Effector CD4-positive, alpha-beta T cell (primary cell): ENCODE results near the gene SYNE2.

Experiments used
- DNase-seq: peaks from one replicate; pipeline ENCODE4 v3.0.0-alpha.2; 2020

The SYNE2 gene

DNA sequence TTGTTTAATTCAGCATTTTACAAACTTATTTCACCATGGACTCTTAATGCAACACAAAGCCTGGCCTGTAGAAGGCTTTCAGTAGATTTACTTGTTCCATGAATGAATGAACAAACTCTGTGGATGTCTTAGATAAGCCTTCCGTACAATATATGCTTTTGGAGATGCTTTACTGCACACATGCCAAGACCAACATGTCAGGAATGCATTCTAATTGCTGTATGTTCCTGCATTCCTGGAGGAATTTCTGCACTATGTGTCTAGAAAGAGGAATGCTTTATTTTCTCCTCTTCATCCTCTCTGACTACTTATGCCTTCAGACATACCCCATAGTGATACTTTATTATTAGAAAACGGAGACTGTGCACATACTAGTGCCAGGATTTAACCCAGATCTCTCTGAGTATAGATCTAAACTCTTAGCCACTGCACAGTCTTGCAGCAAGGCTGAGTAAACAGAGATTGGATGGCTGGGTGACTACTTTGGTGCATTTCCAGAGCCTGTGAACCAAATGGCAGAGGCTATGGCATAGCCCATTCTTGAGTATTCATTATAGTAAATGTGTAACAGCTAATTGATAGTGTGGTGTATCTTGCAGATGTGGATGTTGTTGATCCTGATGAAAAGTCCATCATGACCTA is 108.2 kb downstream of the SYNE2 start:
- no peak for DNase-seq

DNA sequence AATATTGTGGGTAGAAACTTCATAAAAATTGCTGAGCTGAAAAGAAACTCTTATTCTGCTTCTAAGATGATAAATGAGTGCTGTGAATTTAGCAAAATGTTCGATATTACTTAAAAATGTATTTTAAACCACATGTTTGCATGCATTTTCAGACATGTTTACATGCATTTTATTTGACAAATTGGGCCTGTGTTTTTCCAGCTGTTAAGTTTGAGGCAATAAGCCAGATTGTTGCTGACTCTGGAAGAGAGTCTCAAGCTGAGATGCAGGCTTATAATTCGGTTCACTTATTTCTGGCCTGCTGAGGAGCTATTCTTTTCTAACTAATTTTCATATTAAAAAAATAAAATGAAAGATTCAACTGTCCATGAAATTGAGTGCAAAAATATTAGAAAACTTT is 110.1 kb downstream of the SYNE2 start:
- DNase-seq: no peak

DNA sequence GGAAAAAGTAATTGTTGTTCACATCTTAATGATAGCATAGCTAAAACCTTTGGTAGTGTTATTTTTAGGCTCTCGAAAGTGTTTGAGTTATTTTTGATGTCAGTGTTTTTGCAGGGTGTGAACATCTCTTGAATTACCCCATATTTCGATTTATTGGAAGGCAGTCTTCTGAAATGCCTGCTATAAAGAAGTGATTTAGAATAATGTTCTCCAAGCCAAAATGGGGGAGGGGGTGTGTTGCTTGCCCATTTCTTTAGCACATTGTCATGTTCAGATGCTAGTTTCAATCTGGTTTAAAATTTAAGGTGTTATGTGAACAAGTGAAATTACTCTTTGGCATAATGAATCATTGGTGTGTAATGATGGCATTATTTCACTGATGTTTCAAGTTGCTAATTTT is 110.6 kb downstream of the SYNE2 start:
- DNase-seq: no peak

DNA sequence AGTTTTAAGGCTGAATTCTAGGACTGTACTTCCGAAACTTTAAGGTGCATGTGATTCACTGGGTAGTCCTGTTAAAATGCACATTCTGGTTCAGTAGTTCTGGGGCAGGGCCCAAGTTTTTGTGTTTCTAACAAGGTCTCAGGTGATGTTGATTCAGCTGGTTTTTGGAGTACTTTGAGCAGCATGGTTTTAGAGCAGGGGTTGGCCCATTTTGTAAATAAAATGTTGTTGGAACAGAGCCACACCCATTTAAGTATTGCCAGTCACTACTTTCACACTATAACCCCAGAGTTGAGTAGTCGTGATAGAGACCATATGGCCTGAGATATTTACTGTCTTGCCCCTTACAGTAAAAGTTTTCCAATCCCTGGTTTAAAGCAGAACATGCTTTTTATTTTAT is 111.3 kb downstream of the SYNE2 start:
- DNase-seq: no peak

DNA sequence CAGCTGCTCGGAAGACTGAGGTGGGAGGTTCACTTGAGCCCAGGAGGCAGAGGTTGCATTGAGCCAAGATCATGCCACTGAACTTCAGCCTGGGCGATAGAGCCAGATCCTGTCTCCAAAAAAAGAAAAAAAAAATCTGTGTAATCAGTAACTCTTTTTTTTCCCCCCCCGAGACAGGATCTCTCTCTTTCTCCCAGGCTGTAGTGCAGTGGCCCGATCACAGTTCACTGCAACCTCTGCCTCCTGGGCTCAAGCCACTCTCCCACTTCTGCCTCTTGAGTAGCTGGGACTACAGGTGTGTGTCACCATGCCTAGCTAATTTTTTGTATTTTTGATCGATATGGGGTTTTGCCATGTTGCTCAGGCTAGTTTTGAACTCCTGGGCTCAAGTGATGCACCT is 113.6 kb downstream of the SYNE2 start:
- DNase-seq: no peak

DNA sequence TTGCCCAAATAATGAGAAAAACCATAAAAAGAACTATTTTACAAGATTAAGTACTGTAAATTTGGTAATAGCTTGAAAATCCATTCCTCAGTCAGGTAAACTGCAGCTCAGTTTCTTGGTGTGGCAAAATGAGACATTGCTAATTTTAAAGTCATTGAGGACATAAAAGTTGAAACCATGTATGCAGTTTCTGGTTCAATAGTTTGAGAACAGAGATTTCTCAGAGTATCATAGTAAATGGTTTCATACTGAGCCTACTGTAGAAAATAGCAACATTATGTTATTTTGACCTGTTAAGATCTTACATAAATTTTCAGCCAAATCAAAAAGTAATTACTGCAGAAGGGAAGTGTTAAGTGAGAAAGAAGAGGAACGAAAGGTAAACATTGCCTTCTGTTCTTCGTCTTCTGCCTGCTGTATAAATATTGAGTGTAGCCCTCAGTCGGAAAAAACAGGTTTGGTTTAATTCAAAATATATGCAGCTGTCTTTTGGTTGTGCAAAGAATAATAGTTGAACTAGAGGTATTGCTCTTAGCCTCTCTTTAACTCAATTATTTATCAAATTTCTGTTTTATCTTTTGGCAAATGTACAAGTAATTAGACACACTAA is 119.6 kb downstream of the SYNE2 start:
- no peak for DNase-seq

DNA sequence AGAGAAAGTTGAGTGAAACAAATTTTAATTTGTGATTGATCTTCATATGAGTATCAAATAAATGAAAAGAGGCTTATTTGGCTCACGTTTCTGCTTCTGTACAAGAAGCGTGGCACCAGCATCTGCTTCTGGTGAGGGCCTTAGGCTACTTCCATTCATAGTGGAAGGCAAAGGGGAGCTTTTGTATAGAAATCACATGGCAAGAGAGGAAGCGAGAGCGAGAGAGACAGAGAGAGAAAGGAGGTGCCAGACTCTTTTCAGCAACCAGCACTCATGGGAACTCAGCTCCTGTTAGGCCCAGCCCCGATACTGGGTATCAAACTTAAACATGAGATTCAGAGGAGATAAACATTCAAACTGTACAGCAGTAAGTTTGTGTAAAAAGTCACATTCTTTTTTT is 121.4 kb downstream of the SYNE2 start:
- no peak for DNase-seq

DNA sequence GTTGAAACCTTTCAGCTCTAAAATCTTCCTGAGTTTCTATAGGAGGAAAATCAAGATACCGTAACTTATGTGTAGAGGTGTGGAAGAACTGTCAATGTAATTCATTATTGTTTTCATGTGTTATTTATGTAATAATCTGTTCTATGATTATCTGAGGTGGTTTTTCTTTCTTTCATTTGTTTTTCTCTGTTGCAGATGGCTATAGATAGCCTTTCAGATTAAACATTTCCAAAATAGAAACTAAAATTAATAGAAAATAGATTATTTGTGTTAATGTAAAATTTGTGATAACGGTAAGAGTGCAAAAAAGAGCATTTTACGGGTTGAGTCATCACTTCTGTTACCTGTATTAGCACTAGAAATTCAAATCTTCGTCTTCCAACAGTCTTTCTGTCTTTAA is 128.8 kb downstream of the SYNE2 start:
- DNase-seq: no peak

DNA sequence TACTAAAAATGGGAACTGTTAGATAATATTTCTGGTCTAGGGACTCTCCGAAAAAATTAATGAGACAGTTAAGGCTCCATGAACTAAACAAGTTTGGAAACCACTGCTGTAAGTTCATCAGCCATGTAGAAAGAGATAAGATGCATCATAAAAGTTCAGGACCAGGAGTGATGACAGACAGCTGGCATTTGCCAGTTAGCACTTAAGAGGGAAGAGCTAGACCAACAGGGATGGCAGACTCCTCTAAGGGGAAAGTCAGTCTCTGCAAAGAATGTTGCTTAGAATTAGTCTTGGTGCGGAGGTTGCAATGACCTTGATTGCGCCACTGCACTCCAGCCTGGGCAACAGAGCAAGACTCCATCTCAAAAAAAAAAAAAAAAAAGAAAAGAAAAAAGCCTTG is 129.4 kb downstream of the SYNE2 start:
- no peak for DNase-seq

DNA sequence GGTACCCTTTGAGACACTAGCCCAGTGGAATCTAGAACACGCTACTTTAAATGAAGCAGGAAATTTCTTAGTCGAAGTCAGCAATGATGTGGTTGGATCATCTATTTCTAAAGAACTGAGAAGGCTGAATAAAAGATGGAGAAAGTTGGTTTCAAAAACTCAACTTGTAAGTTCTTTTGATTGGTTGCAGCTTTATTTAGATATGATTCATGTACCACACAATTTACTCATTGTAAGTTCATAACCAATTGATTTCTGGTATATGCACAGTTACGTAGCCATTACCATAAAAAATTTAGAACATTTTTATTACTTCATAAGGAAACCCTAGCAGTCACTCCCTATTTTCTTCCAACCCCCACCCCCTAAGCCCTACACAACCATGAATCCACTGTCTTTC is 129.8 kb downstream of the SYNE2 start:
- no peak for DNase-seq

DNA sequence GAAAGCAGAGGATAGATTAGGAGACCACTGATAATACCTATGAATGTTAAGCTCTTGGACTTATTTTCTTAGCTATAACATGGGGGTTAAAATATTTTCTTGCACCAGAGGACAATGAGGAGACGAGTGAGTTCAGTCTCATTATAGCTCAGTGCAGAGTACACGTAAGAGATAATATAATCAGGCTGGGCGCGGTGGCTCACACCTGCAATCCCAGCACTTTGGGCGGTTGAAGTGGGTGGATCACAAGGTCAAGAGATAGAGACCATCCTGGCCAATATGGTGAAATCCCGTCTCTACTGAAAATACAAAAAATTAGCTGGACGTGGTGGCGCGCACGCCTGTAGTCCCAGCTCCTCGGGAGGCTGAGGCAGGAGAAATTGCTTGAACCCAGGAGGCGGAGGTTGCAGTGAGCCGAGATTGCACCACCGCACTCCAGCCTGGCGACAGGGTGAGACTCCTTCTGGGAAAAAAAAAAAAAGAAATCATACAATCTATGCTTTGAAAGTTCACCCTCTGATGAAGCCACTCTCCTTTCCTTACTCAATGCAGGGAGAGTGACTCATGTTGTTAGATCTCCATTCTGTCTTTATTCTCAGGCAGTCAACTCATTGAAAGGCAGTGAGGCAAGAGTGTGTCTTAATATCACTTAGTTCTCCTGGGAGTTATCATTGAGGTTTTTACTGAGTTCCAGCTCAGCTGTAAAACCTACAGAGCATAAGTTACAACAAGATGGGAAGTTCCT is 134.2 kb downstream of the SYNE2 start:
- no peak for DNase-seq

DNA sequence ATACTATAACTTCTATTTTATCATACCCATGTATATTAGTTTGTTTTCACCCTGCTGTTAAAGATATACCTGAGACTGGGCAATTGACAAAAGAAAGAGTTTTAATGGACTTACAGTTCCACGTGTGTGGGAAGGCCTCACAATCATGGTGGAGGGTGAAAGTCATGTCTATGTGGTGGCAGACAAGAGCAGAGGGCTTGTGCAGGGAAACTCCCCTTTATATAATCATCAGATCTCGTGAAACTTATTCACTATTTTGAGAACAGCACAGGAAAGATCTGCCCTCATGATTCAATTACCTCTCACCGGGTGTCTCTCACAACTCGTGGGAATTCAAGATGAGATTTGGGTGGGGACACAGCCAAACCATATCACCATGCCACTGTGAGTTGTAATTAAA is 135.8 kb downstream of the SYNE2 start:
- no peak for DNase-seq

DNA sequence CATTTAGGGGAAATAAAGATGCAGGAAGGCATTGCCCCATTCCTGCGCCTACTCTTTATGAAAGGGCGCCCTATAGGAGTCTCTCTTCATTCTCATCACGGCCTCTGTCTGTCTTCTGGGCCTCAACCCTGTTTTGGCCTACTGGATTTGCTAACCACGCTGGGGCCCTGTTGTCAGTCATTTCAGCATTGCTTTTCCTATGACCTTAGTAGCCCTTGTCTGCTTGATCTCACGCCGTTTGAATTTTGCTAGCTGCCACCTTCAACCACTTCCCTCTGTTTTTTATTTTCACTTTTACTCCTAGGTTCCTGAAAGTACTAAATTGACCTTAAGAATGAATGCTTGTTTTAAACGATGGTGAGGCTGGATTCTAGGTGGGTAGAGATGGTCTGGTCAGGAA is 139.0 kb downstream of the SYNE2 start:
- DNase-seq: no peak

DNA sequence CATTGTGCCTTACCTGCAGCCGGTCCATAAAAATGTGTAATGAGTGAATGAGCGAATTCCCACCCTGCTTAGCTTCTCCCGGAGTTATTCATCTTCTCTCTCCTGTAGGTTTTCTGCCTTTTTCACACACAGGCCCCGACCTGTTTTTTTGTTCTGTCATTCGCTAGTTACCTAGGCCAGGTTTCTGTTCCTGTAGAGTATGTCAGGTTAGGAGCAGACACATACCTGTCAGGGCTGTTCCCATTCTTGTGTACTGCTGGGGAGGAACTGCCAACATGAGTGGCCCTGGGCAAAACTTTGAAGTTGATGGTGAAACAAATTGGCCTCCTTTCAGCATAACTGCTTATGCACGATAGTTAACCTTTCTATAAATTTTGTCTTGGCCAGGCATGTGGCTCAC is 140.1 kb downstream of the SYNE2 start:
- DNase-seq: no peak

DNA sequence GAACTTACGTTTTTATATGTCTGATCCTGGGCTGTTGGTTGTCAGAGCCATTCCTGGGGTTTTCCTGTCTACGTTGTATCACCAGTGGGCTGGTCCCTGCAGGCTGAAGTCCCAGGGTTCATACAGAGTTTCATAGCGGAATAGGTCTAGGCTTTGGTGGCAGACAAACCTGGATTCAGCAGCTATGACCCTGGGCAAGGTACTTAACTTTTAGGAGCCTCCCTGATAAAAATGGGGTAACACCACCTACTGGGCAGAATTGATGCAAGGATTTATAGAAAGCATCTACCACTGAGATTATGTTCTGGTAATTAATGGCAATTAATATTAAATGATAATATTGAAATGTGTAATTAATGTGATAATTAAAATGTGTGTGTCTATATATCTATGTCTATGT is 141.2 kb downstream of the SYNE2 start:
- DNase-seq: no peak

DNA sequence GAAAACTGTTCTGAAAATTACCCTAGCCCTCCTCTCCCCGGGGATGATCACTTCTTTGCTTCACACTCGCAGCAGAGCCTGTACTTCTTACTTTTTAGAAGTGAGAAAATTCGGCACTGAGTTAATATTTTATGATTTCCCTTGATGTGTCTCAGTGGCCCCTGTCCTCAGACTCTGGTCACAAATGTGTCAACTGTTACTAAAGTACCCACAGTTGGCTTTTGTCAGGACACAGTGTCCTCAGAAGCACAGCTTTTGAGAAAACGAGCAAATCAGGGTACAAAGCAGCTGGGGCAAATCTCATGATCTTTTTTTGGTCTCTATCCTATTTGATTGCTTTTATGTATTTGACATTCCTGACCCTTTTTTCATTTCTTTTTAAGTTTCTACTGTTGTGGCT is 142.5 kb downstream of the SYNE2 start:
- no peak for DNase-seq

DNA sequence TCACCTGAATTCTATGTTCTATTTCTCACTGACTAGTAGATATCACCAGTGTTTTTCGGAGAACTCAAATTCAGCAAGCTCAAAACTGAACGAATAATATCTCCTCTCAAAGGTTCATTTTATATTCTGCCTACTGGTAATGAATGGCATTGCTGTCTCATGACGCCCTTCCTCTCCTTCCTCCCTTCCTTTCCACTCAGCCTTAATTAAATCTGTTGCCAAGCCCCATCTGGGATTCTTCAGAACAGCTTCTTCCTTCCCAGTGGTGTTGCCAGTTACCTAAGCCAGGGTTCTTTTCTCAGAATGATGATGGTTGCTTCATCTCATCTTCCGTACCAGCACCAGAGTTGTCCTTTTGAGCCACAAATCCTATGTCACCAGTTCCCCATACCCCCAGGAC is 143.2 kb downstream of the SYNE2 start:
- DNase-seq: no peak

DNA sequence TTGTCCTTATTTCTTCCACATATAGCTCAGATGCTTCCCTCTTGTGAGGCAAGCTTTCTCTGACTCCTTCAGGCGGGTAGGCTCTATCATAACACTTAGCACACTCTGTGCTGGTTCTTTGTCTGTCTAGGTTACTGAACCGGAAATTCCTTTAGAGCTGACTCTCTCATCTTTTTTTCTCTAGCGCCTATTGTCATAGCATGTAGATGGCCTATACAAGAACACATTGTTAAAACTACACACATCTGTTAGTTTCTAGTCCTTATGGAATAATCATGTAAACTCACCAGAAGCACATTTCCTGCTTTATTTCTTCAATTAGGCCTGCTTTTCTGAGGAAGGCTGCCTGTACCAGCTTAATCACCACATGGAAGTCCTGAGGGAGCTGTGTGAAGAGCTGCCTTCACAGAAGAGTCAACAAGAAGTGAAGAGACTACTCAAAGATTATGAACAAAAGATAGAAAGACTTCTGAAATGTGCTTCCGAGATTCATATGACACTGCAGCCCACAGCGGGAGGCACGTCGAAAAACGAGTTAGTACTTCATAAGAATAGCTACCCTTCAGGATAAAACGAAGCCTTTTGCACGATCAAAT is 143.9 kb downstream of the SYNE2 start:
- no peak for DNase-seq

DNA sequence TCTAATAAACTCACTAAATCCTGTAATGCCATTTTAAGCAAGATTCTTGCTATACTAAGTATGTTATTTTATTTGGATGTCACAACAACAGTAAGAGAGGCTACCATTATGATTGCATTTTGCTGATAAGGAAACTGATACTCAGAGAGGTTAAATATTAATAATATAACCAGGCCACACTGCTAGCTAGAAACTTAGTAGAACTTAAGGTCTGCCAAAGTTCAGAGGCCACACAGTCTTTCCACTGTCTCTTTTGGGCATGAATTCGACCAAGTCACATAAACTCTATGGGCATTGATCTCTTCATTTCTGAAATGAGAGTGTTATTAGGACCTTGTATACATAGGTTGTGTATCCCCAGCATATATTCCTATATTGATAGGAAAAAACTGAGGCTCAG is 147.9 kb downstream of the SYNE2 start:
- DNase-seq: no peak

DNA sequence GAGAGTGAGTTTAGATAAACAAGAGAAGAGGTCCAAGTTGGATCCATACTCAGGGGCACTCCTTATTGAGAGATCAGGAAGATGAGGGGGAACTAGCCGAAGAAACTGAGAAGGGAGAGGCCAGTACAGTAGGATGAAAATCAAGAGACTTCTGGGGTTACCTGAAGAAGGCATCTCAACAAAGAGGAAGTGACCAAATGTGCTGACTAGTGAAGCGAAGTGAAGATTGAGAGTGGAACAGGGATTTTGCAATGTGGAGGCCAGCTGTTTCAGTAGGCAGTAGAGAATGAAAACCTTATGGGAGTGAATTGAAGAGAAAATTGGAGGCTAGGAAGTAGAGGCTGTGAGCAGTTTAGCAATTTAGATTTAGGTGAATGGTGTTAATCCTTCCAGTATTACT is 153.0 kb downstream of the SYNE2 start:
- no peak for DNase-seq

DNA sequence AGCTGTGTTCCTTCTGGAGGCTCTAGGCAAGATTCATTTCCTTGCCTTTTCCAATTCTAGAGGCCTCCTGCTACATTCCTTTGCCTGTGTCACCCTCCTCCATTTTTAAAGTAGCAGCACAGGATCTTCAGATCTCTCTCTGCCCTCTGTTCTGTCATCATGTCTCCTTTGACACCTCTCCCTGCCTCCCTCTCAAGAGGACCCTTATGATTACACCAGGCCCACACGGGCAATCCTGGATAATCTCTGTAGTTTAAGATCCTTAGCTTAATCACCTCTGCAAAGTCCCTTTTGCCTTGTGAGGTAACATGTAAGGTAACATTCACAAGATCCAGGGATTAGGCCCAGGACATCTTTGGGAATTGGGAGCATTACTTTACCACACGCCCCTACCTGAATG is 155.2 kb downstream of the SYNE2 start:
- DNase-seq: no peak

DNA sequence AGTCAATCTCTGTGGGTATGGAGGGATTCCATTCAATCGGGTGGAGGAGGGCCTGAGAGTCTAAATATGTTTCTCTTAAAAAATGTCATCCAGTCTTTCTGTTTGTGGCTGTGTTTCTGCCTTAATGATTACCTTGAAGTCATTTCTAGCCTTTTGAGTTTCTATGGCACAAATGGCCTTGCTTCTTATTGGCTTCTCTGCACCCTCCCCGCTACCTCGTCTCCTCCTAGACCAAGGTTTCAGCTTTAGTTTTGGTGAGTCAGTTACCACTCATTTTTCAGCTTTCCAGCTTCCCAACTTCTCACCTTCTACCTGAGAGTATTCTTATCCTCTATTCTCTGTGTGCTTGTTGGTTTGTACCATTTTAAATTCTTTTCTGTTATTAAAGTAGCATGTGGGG is 159.2 kb downstream of the SYNE2 start:
- DNase-seq: no peak

DNA sequence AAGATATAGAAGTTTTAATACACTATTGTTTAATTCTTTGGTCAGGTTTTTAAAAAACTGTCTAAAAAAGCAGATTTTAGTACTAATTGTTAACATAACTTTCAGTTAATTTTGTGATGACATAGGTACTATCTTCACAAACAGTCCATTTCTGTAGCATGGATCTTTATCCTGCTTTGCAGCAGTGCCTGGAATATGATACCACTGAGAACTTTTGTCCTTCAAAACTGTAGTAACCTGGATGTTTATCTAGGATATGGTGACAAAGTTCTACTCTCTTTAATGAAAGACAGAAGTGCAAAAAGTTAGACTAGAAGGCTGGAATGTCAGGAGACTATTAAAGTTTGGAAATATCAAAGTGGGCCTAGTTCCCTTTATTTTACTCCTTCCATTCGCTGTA is 159.9 kb downstream of the SYNE2 start:
- no peak for DNase-seq

DNA sequence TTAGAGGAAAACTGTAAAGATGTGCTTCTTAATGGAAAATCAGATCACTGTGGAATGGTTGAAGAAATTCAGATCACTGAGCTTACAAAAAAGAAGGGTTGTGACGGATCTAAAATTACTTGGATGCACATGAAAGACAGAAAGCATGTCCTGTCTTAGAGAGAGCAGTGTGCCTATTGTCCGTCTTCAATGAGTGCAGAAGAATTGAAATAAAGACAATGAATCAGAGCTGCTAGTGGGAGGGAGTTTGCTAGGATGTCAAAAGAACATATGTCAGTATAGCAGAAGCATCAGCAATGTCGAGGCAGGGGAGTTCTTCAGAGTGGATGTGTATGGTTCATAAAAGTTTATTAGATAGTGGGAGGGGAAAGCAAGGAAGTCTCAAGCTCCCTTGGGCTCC is 172.7 kb downstream of the SYNE2 start:
- no peak for DNase-seq
